H9 (cell line): ENCODE results near the gene PAOX. TPM values are rescaled to one million over a fixed set of nuclear protein-coding genes. Genes with fewer than 3 reads are reported as not detected.
"Not testable (repeated sequence)": the region's sequence is repeated elsewhere in the genome, so short reads cannot be mapped to it uniquely, and the experiment has no call there.

Experiments
- DNase-seq: peaks from one replicate; pipeline ENCODE4 v3.0.0-alpha.2; 2017
- H2AFZ ChIP-seq: one replicate; pipeline ENCODE4 v1.6.1; 2013; ENCODE audit warnings: mild to moderate bottlenecking, low read length, control low read depth, moderate library complexity
- H2AK5ac ChIP-seq: 2 replicates; pipeline ENCODE4 v1.6.1; 2013; ENCODE audit warnings: low read length, control low read depth, mixed read lengths; ENCODE audit not compliant: insufficient read length
- H2BK120ac ChIP-seq: one replicate; pipeline ENCODE4 v1.6.1; 2013; ENCODE audit warnings: low read depth, mild to moderate bottlenecking, low read length, control low read depth, inconsistent platforms; ENCODE audit not compliant: poor library complexity, severe bottlenecking
- H2BK12ac ChIP-seq: 2 replicates; pipeline ENCODE4 v1.6.1; 2013; ENCODE audit warnings: low read length, control low read depth, mixed read lengths, low read depth; ENCODE audit not compliant: insufficient read length
- H2BK15ac ChIP-seq: 2 replicates; pipeline ENCODE4 v1.6.1; 2013; ENCODE audit warnings: low read depth, low read length, control low read depth
- H2BK20ac ChIP-seq: one replicate; pipeline ENCODE4 v1.6.1; 2013; ENCODE audit warnings: low read depth, mild to moderate bottlenecking, low read length, control low read depth, inconsistent platforms; ENCODE audit not compliant: poor library complexity, severe bottlenecking
- H2BK5ac ChIP-seq: 2 replicates; pipeline ENCODE4 v1.6.1; 2013; ENCODE audit warnings: low read length, control low read depth, mixed read lengths; ENCODE audit not compliant: insufficient read length
- H3K14ac ChIP-seq: 2 replicates; pipeline ENCODE4 v1.6.1; 2013; ENCODE audit warnings: low read length, control low read depth; ENCODE audit not compliant: insufficient read depth
- H3K18ac ChIP-seq: 2 replicates; pipeline ENCODE4 v1.6.1; 2013; ENCODE audit warnings: low read depth, mild to moderate bottlenecking, mixed read lengths, low read length, control low read depth; ENCODE audit not compliant: insufficient read length
- H3K23ac ChIP-seq: 2 replicates; pipeline ENCODE4 v1.6.1; 2013; ENCODE audit warnings: low read length, control low read depth, mixed read lengths, low read depth; ENCODE audit not compliant: insufficient read length
- H3K23me2 ChIP-seq: 2 replicates; pipeline ENCODE4 v1.6.1; 2013; ENCODE audit warnings: low read depth, mild to moderate bottlenecking, mixed read lengths, low read length, control low read depth; ENCODE audit not compliant: insufficient read length, poor library complexity, severe bottlenecking
- H3K27ac ChIP-seq: 2 replicates; pipeline ENCODE4 v1.5.1; 2013; ENCODE audit warnings: low read length, control low read depth, mixed read lengths, low read depth; ENCODE audit not compliant: insufficient read length
- H3K27me3 ChIP-seq: 2 replicates; pipeline ENCODE4 v1.6.1; 2013; ENCODE audit warnings: low read length, control low read depth, inconsistent platforms; ENCODE audit not compliant: insufficient read depth
- H3K4ac ChIP-seq: 2 replicates; pipeline ENCODE4 v1.6.1; 2013; ENCODE audit warnings: low read depth, mild to moderate bottlenecking, control low read depth, inconsistent platforms, low read length, moderate library complexity
- H3K4me1 ChIP-seq: 2 replicates; pipeline ENCODE4 v1.6.1; 2013; ENCODE audit warnings: low read length, control low read depth, inconsistent platforms; ENCODE audit not compliant: insufficient read depth
- H3K4me2 ChIP-seq: 2 replicates; pipeline ENCODE4 v1.6.1; 2013; ENCODE audit warnings: low read length, control low read depth, mixed read lengths; ENCODE audit not compliant: insufficient read length, insufficient read depth
- H3K56ac ChIP-seq: 2 replicates; pipeline ENCODE4 v1.6.1; 2013; ENCODE audit warnings: low read depth, mild to moderate bottlenecking, mixed read lengths, low read length, control low read depth; ENCODE audit not compliant: insufficient read length
- H3K79me1 ChIP-seq: 2 replicates; pipeline ENCODE4 v1.6.1; 2013; ENCODE audit warnings: low read depth, mild to moderate bottlenecking, moderate library complexity, low read length, control low read depth, inconsistent platforms; ENCODE audit not compliant: insufficient read depth, poor library complexity, severe bottlenecking
- H3K79me2 ChIP-seq: 2 replicates; pipeline ENCODE4 v1.6.1; 2013; ENCODE audit warnings: low read length, control low read depth, inconsistent platforms; ENCODE audit not compliant: insufficient read depth
- H3K9ac ChIP-seq: 2 replicates; pipeline ENCODE4 v1.6.1; 2013; ENCODE audit warnings: low read length, control low read depth, mixed read lengths; ENCODE audit not compliant: insufficient read length; ENCODE audit errors: extremely low read depth
- H3K9me3 ChIP-seq: one replicate; pipeline ENCODE4 v1.6.1; 2013; ENCODE audit warnings: low read depth, low read length, inconsistent platforms; ENCODE audit not compliant: control insufficient read depth
- H3T11ph ChIP-seq: one replicate; pipeline ENCODE4 v1.6.1; 2013; ENCODE audit warnings: mild to moderate bottlenecking, low read length, control low read depth, inconsistent platforms
- H4K20me1 ChIP-seq: one replicate; pipeline ENCODE4 v1.6.1; 2013; ENCODE audit not compliant: control insufficient read depth, insufficient read length, insufficient read depth
- H4K5ac ChIP-seq: 2 replicates; pipeline ENCODE4 v1.6.1; 2013; ENCODE audit warnings: low read depth, mild to moderate bottlenecking, mixed read lengths, low read length, control low read depth; ENCODE audit not compliant: insufficient read length
- H4K8ac ChIP-seq: replicated peaks from 2 replicates; pipeline ENCODE4 v1.6.1; 2013; ENCODE audit warnings: low read length, control low read depth, mixed read lengths, low read depth; ENCODE audit not compliant: insufficient read length
- H4K91ac ChIP-seq: 2 replicates; pipeline ENCODE4 v1.6.1; 2013; ENCODE audit warnings: low read depth, mild to moderate bottlenecking, moderate library complexity, mixed read lengths, low read length, control low read depth; ENCODE audit not compliant: insufficient read length
- H3K27ac Mint-ChIP-seq, 3 experiments: 2 replicates in 2 of 3; 3 replicates in 1 of 3; pipeline ENCODE4 v1.8.0; 2020 to 2021; ENCODE audit warnings: mixed read lengths in 3 of 3, mild to moderate bottlenecking in 1 of 3, moderate library complexity in 1 of 3
- H3K27me3 Mint-ChIP-seq: 2 replicates; pipeline ENCODE4 v1.8.0; 2021; ENCODE audit warnings: low read depth, mild to moderate bottlenecking, moderate library complexity, mixed read lengths
- H3K36me3 Mint-ChIP-seq, 3 experiments: 2 replicates in 2 of 3; 3 replicates in 1 of 3; pipeline ENCODE4 v1.8.0; 2020 to 2021; ENCODE audit warnings: low read depth in 3 of 3, mixed read lengths in 3 of 3; ENCODE audit not compliant: insufficient read depth in 1 of 3
- H3K4me1 Mint-ChIP-seq, 2 experiments: 2 replicates each; pipeline ENCODE4 v1.8.0; 2020; ENCODE audit warnings: mixed read lengths in 2 of 2
- H3K4me3 Mint-ChIP-seq, 2 experiments: 2 replicates in 1 of 2; 3 replicates in 1 of 2; pipeline ENCODE4 v1.8.0; 2020 to 2021; ENCODE audit warnings: mild to moderate bottlenecking in 2 of 2, mixed read lengths in 2 of 2, moderate library complexity in 1 of 2
- H3K9me3 Mint-ChIP-seq, 2 experiments: 2 replicates in 1 of 2; 3 replicates in 1 of 2; pipeline ENCODE4 v1.8.0; 2020; ENCODE audit warnings: mild to moderate bottlenecking in 2 of 2, mixed read lengths in 2 of 2, moderate library complexity in 1 of 2
- WGBS: extraction: QIAGEN DNeasy Blood & Tissue Kit; methylation state at CpG from one replicate; pipeline ENCODE4 v1.1.7; 2013; ENCODE audit warnings: missing lambda C conversion rate, low lambda C conversion rate, mixed read lengths; ENCODE audit not compliant: insufficient read length; ENCODE audit errors: extremely low coverage; 5-methylcytosine and 5-hydroxymethylcytosine counted together
- total RNA-seq: library from RNA; stranded (reverse); gene quantifications from 2 replicates; pipeline ENCODE4 v1.2.1, GENCODE V29; 2021
- TF ChIP-seq, protein P1 (sequence below): fragments of 200-600 bp; sonication (generic); conservative IDR thresholded peaks from 3 replicates; pipeline ENCODE4 v1.8.0; 2021; ENCODE audit warnings: antibody characterized with exemption, mild to moderate bottlenecking

PAOX gene
- total RNA-seq, 1 experiment from 2014 or later = 5.6 TPM

DNA sequence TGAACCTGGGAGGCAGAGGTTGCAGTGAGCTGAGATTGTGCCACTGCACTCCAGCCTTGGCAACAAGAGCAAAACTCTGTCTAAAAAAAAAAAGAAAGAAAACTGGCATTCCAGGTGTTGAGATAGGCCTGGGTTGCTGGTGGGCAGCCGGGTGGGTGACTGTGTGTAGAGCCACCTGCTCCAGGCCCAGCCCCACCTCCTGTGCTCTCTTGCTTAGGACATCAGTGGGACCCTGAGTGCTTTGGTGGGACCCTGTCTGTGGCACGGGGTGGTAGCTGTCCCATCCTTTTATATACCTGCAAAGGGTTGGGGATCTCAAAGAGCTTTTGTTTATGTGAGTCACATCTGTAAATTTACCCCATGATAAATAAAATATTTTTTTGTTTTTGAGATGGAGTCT, 6.2 kb downstream of the PAOX start:
- H4K5ac ChIP-seq = no peak overlapping the region
- TF ChIP-seq, protein P1, sequence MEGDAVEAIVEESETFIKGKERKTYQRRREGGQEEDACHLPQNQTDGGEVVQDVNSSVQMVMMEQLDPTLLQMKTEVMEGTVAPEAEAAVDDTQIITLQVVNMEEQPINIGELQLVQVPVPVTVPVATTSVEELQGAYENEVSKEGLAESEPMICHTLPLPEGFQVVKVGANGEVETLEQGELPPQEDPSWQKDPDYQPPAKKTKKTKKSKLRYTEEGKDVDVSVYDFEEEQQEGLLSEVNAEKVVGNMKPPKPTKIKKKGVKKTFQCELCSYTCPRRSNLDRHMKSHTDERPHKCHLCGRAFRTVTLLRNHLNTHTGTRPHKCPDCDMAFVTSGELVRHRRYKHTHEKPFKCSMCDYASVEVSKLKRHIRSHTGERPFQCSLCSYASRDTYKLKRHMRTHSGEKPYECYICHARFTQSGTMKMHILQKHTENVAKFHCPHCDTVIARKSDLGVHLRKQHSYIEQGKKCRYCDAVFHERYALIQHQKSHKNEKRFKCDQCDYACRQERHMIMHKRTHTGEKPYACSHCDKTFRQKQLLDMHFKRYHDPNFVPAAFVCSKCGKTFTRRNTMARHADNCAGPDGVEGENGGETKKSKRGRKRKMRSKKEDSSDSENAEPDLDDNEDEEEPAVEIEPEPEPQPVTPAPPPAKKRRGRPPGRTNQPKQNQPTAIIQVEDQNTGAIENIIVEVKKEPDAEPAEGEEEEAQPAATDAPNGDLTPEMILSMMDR = no peak
- no peaks in the 10 kb centered on the region for H3K23me2 ChIP-seq
- H3K79me2 ChIP-seq = no peaks in the 10 kb centered on the region
- H3K23ac ChIP-seq = no peak overlapping the region
- H2BK20ac ChIP-seq = no peak overlapping the region
- H3K14ac ChIP-seq = no peak overlapping the region
- no peaks in the 10 kb centered on the region for H3K4me1 ChIP-seq
- no peak overlapping the region for H2AK5ac ChIP-seq
- no CpG with 5 or more reads among the region's 2 CpGs for WGBS
- no peak overlapping the region for H3K4me2 ChIP-seq
- H4K20me1 ChIP-seq = no peaks in the 10 kb centered on the region
- peaks cover 1 to 9% (median 6%) of the 10 kb centered on the region in 3 experiments; a peak in 4 of 7 replicates for H3K36me3 Mint-ChIP-seq
- no peaks in the 10 kb centered on the region for H3K9me3 ChIP-seq
- no peak overlapping the region for H3K56ac ChIP-seq
- H2BK15ac ChIP-seq = no peak overlapping the region
- no peak overlapping the region for H2BK5ac ChIP-seq
- no peak overlapping the region for H3K18ac ChIP-seq
- H3K79me1 ChIP-seq = no peaks in the 10 kb centered on the region
- no peak overlapping the region for H2BK120ac ChIP-seq
- no peak overlapping the region for H3K4ac ChIP-seq
- H2BK12ac ChIP-seq = no peak overlapping the region
- H3T11ph ChIP-seq = no peak overlapping the region
- no peak overlapping the region for H4K8ac ChIP-seq
- no peak overlapping the region for H3K9ac ChIP-seq
- H3K27ac ChIP-seq = no peak overlapping the region
- H3K27me3 Mint-ChIP-seq = peaks cover 5% of the 10 kb centered on the region
- H3K27ac Mint-ChIP-seq = no peak overlapping the region
- H2AFZ ChIP-seq = no peak overlapping the region
- H3K4me3 Mint-ChIP-seq = no peak overlapping the region
- no peaks in the 10 kb centered on the region for H3K27me3 ChIP-seq
- no peaks in the 10 kb centered on the region for H3K4me1 Mint-ChIP-seq
- H4K91ac ChIP-seq = no peak overlapping the region
- no peak for DNase-seq
- peaks cover 0 to 1% of the 10 kb centered on the region in 2 experiments; a peak in 1 of 5 replicates for H3K9me3 Mint-ChIP-seq

DNA sequence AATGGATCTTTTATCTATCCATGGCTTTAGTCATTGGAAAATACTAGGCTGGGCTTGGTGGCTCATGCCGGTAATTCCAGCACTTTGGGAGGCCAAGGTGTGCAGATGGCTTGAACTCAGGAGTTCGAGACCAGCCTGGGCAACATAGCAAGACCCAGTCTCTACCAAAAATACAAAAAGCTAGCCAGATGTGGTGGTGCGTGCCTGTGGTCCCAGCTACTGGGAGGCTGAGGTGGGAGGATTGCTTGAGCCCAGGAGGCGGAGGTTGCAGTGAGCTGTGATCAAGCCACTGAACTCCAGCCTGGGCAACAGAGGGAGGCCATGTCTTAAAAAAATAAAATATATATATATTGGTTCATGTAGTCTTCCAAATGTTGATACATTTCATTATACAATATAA, 7.9 kb downstream of the PAOX start:
- not testable (repeated sequence) for H2BK12ac ChIP-seq, H3K27ac ChIP-seq, H3K79me2 ChIP-seq, H3K18ac ChIP-seq, DNase-seq, H3K4me2 ChIP-seq, H2AFZ ChIP-seq, H3K27me3 Mint-ChIP-seq, H3T11ph ChIP-seq, H3K4me1 Mint-ChIP-seq, H4K91ac ChIP-seq, H3K23me2 ChIP-seq, H4K20me1 ChIP-seq, H3K9ac ChIP-seq, H3K79me1 ChIP-seq, H4K5ac ChIP-seq, H4K8ac ChIP-seq, H3K14ac ChIP-seq, H3K9me3 Mint-ChIP-seq, H2AK5ac ChIP-seq, H3K4me3 Mint-ChIP-seq, H3K56ac ChIP-seq, H2BK120ac ChIP-seq, H2BK20ac ChIP-seq, H3K36me3 Mint-ChIP-seq, H3K27ac Mint-ChIP-seq, H2BK5ac ChIP-seq, H3K4me1 ChIP-seq, H3K4ac ChIP-seq, H3K9me3 ChIP-seq, H3K23ac ChIP-seq, H3K27me3 ChIP-seq, H2BK15ac ChIP-seq
- WGBS = no CpG with 5 or more reads among the region's 4 CpGs
